Mucosa of descending colon (tissue), 3 donors: ENCODE results near the gene ZNF608. TPM values are rescaled to one million over a fixed set of nuclear protein-coding genes. Genes with fewer than 3 reads are reported as not detected.
A peak's percentile ranks its signal among the peaks of the same experiment; 100 is the strongest.

Source experiments
- ATAC-seq: fragments of 200-7000 bp; cut with Tn5 transposase; one replicate; pipeline ENCODE4 v1.9.1; 2020; ENCODE audit warnings: mild to moderate bottlenecking, moderate library complexity
- DNase-seq, 3 donors: peaks; one replicate each; pipeline ENCODE4 v3.0.0-alpha.2; 2020
- H3K36me3 ChIP-seq: fragments of 200-600 bp; one replicate; pipeline ENCODE4 v1.8.0; 2021; ENCODE audit warnings: low read depth, mild to moderate bottlenecking
- H3K4me1 ChIP-seq: fragments of 200-600 bp; one replicate; pipeline ENCODE4 v1.8.0; 2021; ENCODE audit warnings: low read depth, mild to moderate bottlenecking
- H3K4me3 ChIP-seq: fragments of 200-600 bp; one replicate; pipeline ENCODE4 v1.8.0; 2021; ENCODE audit warnings: mild to moderate bottlenecking
- H3K9me3 ChIP-seq: fragments of 200-600 bp; one replicate; pipeline ENCODE4 v1.8.0; 2021; ENCODE audit warnings: mild to moderate bottlenecking
- intact Hi-C, 2 donors: fragments of 100-400 bp; cut with DNase I in 1 of 2; cut with micrococcal nuclease in 1 of 2; formaldehyde crosslinking; loops; one replicate each; pipeline versions ENCODE4 v1.11.0 to v1.11.1; 2022; cut with DNase I, micrococcal nuclease
- long read RNA-seq, 2 donors: library from polyadenylated mRNA; unstranded; transcript quantifications; one replicate each; pipeline ENCODE4 v2.0.0, GENCODE V29; 2019 to 2021
- total RNA-seq, 3 donors: library from RNA; stranded (reverse); fragmentation: NEBNext Ultra II Directional in 2 of 3; extraction: Animal tissue kit (Norgen Biotek cat#: 25700) in 2 of 3; gene quantifications; one replicate each; pipeline versions ENCODE4 v1.2.1 to v1.2.4, GENCODE V29; 2021 to 2023
- TF ChIP-seq, protein P1 (sequence below): fragments of 200-600 bp; IDR thresholded peaks from one replicate; pipeline ENCODE4 v1.8.0; 2022; ENCODE audit warnings: antibody characterized with exemption, mild to moderate bottlenecking
- donor health status: DM: no; HTN: no; CAD: no; lungs with moderate emphysema.
- donor health status: DM: no; HTN: no; CAD: no.
- donor health status: DM: no; HTN: yes; CAD: no.

Gene ZNF608, protein sequence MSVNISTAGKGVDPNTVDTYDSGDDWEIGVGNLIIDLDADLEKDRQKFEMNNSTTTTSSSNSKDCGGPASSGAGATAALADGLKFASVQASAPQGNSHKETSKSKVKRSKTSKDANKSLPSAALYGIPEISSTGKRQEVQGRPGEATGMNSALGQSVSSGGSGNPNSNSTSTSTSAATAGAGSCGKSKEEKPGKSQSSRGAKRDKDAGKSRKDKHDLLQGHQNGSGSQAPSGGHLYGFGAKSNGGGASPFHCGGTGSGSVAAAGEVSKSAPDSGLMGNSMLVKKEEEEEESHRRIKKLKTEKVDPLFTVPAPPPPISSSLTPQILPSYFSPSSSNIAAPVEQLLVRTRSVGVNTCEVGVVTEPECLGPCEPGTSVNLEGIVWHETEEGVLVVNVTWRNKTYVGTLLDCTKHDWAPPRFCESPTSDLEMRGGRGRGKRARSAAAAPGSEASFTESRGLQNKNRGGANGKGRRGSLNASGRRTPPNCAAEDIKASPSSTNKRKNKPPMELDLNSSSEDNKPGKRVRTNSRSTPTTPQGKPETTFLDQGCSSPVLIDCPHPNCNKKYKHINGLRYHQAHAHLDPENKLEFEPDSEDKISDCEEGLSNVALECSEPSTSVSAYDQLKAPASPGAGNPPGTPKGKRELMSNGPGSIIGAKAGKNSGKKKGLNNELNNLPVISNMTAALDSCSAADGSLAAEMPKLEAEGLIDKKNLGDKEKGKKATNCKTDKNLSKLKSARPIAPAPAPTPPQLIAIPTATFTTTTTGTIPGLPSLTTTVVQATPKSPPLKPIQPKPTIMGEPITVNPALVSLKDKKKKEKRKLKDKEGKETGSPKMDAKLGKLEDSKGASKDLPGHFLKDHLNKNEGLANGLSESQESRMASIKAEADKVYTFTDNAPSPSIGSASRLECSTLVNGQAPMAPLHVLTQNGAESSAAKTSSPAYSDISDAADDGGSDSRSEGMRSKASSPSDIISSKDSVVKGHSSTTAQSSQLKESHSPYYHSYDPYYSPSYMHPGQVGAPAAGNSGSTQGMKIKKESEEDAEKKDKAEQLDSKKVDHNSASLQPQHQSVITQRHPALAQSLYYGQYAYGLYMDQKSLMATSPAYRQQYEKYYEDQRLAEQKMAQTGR (N-terminal part only)
- total RNA-seq = 10 to 100 TPM; 19.7 to 32.3 (median 27.2) TPM
- long read RNA-seq, donor 1, partial matches to known transcripts = 2 of 5 reads
- long read RNA-seq, donor 1, other reads (novel, unspliced or antisense) = 2 of 5 reads
- long read RNA-seq, donor 2, partial matches to known transcripts = 2 of 4 reads
- long read RNA-seq, donor 2, other reads (novel, unspliced or antisense) = 1 of 4 reads

- Histone ChIP-seq H3K4me3 (peak within 1 kb of the TSS; percentile 22), H3K36me3 (no peaks in the 10 kb centered on the region), H3K9me3 (no peaks in the 10 kb centered on the region), H3K4me1 (peaks cover 24% of the 10 kb centered on the region)
- no peak for ATAC-seq
- TF ChIP-seq, protein P1, sequence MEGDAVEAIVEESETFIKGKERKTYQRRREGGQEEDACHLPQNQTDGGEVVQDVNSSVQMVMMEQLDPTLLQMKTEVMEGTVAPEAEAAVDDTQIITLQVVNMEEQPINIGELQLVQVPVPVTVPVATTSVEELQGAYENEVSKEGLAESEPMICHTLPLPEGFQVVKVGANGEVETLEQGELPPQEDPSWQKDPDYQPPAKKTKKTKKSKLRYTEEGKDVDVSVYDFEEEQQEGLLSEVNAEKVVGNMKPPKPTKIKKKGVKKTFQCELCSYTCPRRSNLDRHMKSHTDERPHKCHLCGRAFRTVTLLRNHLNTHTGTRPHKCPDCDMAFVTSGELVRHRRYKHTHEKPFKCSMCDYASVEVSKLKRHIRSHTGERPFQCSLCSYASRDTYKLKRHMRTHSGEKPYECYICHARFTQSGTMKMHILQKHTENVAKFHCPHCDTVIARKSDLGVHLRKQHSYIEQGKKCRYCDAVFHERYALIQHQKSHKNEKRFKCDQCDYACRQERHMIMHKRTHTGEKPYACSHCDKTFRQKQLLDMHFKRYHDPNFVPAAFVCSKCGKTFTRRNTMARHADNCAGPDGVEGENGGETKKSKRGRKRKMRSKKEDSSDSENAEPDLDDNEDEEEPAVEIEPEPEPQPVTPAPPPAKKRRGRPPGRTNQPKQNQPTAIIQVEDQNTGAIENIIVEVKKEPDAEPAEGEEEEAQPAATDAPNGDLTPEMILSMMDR = no peak
- intact Hi-C loops = loop anchor here (2.0 to 10.0 kb wide), 4 partner anchors 51 to 279 kb away; no protein-coding TSS in a partner anchor
- peak in 1 of 3 donors; percentile 51 for DNase-seq
Measured at GRCh38 chr5:124745928-124746915, at the start of gene ZNF608. ZNF608 (minus strand) TSS chr5:124746639; CDS start chr5:124744989, 1,650 bp downstream.

DNA sequence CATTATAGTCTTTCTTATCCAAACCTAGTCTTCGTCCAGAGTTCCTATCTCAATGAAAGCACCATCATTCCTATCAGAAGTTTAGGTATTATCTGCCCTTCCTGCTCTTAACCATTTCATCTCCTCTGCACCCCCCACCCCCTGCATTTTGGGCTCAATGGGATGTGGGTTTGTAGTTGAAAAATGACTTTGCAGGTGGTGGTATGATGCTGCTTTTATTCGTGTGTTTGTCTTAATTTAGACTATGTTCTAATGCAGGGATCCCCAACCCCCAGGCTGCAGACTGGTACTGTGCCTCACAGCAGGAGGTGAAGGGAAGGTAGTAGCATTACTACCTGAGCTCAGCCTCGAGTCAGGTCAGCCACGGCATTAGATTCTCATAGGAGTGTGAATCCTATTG lies 49.4 kb upstream of the ZNF608 start:
- intact Hi-C loops = no loop called here
- no peak for ATAC-seq

GRCh38 chr5:124790895-124791732 lies 44.7 kb upstream of the ZNF608 start:
- intact Hi-C loops = no loop called here
- no peaks in the 10 kb centered on the region for H3K36me3 ChIP-seq
- TF ChIP-seq, protein P1 = no peak
- peaks cover 16% of the 10 kb centered on the region for H3K4me1 ChIP-seq
- ATAC-seq (peak; percentile 76), DNase-seq (peak in 1 of 3 donors; percentile 74)
- H3K4me3 ChIP-seq = no peak overlapping the region
- H3K9me3 ChIP-seq = no peaks in the 10 kb centered on the region

More for the DNA sequence above, 49.4 kb upstream of the ZNF608 start:
- no peak overlapping the region for H3K4me3 ChIP-seq
- no peak for DNase-seq
- no peaks in the 10 kb centered on the region for H3K36me3 ChIP-seq
- no peaks in the 10 kb centered on the region for H3K9me3 ChIP-seq
- TF ChIP-seq, protein P1 = no peak
- H3K4me1 ChIP-seq = peaks cover 8% of the 10 kb centered on the region

GRCh38 chr5:124790301-124790894 lies 44.0 kb upstream of the ZNF608 start:
- H3K4me1 ChIP-seq = peaks cover 16% of the 10 kb centered on the region
- intact Hi-C loops = no loop called here
- no peaks in the 10 kb centered on the region for H3K36me3 ChIP-seq
- TF ChIP-seq, protein P1 = no peak
- ATAC-seq = peak; percentile 52
- DNase-seq = peak in 1 of 3 donors; percentile 14
- no peak overlapping the region for H3K4me3 ChIP-seq
- no peaks in the 10 kb centered on the region for H3K9me3 ChIP-seq
